Stimulated activated CD4-positive, alpha-beta T cell treated with anti-CD3 and anti-CD28 coated beads, Interleukin-12 subunit alpha, Interleukin-12 subunit beta, amount 100 ng/mL, for 4 hours (primary cell): ENCODE measurements around the gene RPL21.
"Not testable (repeated sequence)": the region's sequence is repeated elsewhere in the genome, so short reads cannot be mapped to it uniquely, and the experiment has no call there.

Source experiments
- DNase-seq: peaks from one replicate; pipeline ENCODE4 v3.0.0-alpha.2; 2020

Gene RPL21

DNA sequence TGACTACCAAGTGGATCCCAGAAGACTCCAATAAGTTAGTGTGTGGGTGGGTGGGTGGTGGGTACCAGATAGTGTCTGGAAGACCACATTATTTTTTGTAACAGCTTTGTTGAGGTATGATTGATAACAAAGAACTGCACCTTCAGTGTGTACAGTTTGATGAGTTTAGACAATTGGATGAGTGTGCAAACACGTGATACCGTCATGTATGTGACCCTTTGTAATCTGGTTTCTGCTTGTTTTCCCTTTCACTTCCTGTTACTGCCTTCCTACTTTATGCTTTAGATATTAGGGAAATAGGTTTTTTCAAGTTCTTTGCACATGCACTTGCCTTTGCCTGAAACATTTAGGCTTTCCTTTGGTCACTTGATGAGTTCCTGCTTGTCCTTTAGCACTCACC, 8.5 kb downstream of the RPL21 start:
- DNase-seq, result no peak

DNA sequence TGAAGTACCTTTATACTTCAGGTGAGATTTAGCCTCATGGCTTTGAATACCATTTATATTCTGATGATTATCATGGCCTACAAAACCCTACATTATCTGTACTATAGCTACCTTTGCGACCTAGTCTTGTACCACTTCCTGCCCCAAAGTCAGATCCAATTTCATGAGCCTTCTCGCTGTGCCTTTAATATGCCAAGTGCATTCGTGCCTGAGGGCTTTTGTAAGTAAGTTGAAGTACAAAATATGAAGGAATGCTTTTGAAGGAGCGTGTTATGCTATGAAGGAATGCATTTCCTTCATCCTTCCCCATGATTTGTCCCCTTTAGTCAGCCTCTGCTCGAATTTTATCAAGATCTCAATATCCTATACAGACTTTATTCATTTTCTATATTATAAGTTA, 10.0 kb downstream of the RPL21 start:
- DNase-seq, result no peak

DNA sequence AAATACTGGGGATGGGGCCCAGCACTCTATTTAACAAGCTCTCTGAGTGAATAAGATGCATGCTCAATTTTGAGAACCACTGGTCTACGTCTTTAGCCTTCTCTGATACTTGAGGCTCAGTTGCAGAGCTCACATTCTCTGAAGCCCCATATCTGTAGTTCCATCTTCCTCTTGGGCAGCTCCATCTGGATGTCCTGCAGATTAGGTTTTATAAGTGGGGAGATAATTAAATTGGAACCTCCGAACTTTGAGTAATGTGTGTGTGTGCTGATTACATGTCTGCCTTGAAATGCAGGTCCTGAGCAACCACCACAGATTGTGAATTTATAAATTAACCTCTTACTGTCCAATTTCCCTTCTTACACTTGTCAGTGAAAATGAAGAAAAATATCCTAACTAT, 12.1 kb downstream of the RPL21 start:
- DNase-seq, result no peak

DNA sequence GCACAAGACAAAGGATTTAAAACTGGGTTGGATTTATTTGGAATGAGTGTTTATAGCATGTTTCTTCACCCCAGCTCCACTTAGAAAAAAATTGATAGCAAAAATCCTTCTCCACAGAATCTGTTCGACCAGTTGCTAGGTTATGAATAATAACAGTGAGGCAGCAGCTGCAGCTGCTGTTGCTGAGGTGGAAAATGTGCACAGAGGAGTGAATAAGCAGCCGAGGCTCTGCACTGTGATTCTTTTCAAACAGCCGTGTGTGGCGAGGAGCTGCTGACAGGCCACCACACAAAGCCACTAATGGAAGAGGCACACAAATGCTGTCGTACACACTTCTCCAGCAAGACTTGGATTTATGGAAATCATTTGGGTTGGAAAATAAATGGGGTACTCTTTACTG, 12.8 kb downstream of the RPL21 start:
- no peak for DNase-seq

DNA sequence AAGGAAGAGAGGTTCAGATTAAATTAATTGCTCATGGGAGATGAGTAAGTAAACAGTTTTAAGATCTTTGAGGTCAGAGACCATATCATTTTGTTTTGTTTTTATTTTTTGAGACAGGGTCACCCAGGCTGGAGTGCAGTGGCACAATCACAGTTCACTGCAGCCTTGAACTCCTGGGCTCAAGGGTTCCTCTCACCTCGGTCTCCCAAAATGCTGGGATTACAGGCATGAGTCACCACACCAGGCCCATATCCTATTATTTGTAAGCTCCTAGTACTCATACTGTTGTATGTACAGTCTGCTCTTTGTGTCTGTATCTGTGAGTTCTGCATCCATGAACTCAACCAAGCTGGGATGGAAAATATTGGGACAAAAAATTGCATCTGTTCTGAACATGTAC, 13.3 kb downstream of the RPL21 start:
- no peak for DNase-seq

DNA sequence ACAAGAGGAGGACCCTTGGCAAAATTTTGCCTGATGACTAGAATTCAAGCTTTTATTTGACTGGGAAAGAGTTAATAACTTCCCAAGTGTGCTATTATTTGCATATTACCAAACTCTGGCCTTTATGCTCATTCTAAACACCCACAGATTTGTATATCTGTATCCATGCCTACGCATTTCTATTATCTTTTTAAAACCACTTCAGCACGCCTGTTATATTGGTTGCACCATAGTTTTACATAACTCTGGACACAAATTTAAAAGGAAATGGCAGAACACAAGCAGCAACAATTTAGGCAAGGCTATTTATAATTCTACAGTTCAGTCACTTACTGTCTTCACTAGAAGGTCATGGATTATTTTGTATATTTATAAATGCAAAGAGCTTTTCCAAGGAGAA, 15.6 kb downstream of the RPL21 start:
- DNase-seq, result no peak

DNA sequence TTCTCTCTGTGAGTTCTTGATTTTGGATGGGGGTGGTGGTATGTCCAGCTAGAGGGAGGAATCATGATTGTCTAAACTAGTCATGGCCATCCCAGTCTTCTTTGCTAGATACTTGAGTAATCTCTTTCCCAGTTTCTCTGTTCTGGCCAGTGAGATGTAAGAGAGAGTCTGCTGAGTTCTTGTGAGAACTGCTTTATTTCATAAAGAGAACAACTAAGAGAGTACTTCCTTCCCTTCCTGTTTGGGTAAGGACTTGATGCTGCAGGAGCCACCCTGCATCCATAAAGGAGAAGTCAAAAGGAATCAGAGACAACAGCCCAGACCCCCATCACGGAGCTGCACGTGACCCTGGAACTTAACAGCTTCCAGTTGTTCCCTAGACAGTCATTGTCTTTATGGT, 16.2 kb downstream of the RPL21 start:
- DNase-seq, result no peak

DNA sequence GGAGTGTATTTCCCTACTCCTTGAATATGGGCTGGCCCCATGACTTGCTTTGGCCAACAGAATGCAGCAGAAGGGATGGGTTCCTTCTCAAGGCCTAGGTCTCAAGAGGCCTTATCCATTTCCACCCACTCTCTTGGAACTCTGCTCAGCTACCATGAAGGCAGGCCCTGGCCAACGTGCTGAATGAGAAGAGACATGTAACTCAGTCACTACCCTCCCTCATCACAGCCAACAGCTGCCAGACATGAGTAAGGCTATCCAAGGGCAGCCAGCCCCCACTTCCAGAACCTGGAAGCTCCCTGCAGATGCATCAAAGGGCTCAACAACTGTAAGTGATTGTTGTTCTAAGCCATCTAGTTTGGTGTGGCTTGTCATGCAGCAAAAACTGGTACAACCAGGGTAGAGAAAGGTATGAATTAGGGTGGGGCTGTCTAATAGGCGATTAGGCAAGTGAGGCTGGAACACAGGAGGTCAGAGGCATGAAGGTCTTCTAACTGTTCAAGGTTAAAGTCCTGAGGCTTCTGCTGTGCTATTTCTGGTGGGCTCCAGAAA, 17.8 kb downstream of the RPL21 start:
- DNase-seq, result no peak

DNA sequence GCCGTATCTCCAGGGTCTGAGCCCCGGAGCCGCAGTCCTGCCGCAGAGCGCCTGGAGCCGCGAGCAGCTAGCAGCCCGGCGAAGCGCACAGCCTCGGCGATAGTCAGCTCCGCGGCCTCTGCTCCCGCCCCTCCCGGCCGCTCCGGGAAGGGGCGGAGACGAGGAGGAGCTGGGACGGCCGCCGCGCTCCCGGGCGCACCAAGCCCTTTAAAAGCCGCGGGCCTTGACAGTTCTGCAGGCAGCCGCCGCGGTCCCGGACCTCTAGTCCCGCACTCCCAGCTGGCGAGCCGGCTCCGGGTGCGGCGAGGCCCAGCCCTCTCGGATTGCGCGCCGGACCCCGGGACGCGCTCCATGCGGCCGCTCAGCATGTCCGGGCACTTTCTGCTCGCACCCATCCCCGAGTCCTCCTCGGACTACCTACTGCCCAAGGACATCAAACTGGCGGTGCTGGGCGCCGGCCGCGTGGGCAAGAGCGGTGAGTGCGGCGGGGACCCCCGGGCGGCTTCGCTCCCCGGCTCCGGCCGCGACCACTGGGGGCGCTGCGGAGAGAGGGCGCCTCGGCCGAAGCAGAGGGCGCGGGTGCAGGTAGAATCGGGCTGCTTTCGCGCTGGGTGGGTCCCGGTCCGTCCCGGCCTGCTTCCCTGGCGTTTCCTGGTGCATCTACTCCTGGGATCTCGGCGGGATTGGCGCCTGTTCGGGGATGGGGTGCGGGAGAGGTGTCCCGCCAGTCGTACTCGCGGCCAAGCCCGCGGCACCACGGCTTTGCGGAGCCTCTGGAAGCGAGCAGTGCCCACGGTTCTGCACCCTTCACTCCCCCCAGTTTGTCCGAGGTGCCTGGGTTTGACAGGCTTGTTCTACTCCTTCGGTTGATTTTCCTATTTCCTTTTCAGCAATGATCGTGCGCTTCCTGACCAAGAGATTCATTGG, 19.5 kb downstream of the RPL21 start, which contains the start of gene RASL11A:
TSS of gene RASL11A (plus strand) at position 237 of the 927 bp plus-strand sequence. CDS start at position 352, 115 bp downstream.
- peak; percentile 77 for DNase-seq

DNA sequence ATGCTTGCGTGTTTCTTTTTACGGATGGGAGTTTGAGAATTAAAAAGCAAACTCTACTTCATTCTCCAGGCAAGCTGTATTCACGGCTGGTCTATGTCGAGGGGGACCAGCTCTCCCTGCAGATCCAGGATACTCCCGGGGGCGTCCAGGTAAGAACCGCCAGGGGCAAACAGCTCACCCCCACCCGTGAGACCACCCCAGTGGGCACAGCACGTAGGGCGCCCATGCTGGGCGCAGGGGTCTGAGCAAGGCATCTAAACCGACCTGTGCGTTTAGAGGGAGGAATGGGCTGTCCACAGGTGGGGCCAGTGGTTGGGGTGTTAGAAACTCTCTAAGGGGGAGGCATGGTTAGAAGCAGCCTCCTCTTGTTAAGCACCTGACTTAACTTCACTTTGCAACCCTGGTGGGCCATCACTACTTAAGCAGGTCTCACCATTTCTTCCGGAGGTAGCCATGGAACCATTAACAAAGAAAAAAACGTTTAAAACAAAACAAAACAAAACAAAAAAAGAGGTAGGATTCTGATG, 20.3 kb downstream of the RPL21 start:
- DNase-seq, result no peak

DNA sequence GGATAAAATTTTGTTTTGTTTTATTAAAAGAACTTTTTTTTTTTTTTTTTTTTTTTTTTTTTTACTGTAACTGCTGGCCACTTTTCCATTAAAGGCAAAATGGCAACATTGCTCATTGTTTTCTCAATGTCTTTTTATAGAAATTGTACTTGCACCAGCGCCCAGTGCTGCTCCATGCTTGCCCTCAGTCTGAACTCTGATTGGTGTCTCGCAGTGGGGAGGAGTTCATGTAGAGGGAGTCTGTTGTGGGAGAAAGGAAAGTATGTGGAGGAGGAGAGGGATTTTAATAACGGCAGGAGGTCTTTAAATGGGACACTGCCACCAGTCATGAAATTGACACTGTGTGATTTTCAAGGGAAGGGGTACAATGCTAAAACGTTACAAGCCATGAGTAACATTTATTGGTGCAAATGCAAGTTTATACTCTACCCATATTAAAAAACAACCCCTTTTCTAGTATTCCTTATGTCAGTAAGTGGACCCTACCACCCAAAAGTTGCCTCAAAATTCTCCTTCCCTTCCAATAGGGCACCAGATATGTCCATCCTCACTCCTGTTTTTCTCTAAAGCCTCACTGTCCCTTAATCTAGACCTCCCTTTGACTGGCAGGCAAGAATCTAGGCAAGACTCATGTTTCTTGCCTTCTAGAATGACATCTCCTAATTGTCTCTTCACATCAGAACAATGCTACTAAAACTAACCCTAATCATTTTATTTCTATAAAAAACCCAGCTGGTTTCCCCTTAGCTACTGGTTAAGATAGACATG, 22.5 kb downstream of the RPL21 start:
- no peak for DNase-seq

DNA sequence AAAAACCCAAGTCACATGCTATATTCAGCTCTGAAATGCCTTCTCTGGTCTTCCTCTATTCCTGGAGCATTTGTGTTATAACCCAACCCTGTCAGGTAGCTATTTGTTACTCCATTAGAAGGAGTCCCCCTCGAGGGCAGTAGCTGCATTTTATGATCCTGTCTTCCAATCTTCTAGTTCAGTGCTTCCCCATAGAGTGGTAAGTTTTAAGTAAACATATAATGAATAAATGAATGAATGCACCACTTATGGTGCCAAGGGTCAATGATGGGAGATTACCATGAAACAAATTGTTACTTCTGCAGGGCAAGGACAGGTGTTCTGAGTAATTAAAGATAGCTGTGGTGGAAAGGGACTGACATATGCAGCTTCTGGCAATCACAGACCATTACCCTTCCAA, 23.3 kb downstream of the RPL21 start:
- DNase-seq, result no peak

DNA sequence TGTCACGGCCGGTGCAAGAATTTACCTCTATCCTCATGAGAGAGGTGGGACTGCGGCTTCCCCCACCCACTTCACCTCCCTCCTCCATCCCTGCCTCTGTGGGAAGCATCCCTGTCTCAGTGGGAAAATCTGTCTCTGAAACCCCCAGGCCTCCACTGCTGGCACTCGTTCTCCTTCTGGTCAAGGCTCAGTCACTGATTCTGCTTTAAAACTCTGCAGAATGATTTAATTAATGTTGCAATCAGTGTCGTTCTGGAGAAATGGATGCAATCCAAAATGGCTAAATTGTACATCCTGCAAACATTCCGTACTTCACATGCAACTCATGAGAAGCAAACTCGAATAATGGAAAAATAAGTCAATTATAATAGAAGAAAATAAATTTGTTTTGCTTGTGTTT, 24.8 kb downstream of the RPL21 start:
- no peak for DNase-seq

DNA sequence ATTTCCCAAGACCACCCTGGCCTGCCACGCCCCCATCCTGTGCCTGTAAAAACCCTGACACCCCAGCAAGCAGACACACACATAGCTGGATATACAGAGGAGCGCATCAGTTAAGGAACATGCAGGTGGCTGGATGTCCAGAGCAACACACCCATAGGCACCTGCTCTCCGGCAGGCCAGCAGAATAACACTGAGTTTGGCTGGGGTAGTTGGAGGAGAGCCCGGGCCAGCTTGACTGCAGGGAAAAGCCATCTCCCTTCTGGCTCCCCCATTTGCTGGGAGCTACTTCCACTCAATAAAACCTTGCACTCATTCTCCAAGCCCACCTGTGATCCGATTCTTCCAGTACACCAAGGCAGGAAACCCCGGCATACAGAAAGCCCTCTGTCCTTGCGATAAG, 28.1 kb downstream of the RPL21 start:
- DNase-seq, result no peak

DNA sequence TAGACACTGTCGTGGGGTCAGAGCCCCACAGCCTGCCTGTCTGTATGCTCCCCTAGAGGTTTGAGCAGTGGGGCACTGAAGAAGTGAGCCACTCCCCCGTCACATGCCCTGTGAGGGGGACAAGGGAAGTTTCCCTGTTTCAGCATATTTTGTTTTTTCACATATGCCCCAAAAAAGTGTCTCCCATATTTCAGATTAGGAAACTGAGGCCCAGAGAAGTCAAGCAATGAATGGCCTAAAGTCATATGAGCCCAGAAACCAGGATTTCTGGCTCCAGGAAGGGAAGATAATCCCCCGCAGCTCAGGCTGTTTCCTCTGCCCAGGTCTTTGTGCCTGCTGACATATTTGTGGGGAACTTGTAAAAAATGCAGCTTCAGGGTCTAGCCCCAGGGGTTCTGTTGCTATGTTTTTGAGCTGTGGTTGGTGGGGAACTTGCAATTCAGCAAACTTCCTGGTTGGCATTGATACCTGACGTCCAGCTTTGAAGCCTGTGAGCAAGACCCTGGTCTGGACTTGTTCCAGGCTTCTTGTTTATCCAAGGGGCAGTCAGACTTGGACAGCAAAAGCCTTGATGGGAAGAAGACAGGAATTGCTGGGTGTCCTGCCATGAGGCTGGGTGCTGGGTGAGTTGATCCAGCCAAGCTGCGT, 28.8 kb downstream of the RPL21 start:
- DNase-seq, result no peak

DNA sequence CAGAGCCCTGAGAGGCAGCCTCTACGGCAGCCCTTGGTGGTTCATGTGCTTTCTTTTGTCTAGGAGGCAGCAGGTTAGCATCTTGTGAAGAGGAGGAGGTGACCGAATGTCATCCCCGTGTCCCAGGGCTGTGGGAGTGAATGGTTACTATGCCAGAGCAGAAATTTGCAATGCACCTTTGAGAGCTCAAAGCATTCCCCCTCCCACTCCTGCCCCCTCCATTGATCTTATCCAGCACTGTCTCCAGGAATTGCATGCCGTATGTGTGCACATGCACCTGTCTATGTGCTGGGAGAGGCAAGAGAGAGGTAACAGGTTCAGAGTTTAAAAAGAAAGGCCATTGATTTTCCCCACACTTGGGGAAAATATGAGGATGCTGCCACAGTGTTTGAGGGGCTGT, 29.5 kb downstream of the RPL21 start:
- DNase-seq, result no peak

DNA sequence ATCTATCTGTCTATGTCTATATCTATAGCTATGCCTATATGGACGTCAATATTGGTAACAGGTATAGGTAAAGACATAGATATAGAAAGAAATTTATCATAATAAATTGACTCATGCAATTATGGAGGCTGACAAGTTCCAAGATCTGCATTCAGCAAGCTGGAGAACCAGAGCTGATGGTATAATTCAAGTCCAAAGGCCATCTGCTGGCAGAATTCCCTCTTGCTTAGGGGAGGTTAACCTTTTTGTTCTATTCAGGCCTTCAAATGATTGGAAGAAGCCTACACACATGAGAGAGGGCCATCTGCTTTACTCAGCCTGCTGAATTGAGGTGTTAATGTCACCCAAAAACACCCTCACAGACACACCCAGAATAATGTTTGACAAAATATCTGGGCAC, 30.1 kb downstream of the RPL21 start:
- no peak for DNase-seq

DNA sequence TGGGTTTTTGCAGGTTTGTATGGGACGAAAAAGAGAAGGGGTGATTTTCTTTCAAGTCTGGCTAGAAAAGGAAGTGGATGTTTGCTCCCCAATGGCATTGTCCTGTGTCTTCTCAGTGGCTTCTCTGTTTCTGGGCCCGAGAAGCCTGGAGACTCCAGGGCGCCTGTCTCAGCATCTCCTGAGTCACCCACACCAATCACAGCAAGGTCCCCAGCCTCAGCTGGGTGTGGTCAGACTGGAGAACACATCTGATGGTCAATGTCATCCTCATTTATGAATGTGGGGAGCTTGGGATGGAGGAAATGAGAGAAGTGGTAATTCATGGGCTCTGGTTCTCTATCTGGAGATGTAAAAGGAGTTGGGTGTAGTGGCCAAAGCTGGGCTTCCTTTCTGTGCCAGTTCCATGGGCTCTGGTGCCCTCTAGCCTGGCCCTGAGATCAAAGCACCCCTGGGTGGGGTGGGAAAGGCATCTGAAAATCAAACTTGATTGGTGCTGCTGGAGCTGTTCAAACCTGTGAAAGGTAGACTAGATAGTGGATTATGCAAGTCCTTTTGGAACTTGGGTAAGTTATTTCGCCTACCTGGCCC, 32.6 kb downstream of the RPL21 start:
- DNase-seq, result no peak

DNA sequence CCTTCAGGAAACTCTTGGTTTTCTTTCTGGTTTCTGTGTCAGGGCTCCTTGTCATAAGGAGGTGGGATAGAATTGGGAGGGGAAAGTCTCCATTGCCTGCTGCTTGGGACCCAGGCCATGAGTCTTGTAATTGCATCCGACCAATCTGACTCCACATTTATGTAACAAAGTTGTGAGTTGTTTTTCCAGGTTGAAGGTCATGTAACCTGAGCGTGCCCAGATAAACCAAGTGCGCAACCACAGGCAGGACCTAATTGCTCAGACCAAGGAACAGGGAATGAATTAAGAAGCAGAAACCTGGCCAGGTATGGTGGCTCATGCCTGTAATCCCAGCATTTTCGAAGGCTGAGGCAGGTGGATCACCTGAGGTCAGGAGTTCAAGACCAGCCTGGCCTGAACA, 37.0 kb downstream of the RPL21 start:
- no peak for DNase-seq

DNA sequence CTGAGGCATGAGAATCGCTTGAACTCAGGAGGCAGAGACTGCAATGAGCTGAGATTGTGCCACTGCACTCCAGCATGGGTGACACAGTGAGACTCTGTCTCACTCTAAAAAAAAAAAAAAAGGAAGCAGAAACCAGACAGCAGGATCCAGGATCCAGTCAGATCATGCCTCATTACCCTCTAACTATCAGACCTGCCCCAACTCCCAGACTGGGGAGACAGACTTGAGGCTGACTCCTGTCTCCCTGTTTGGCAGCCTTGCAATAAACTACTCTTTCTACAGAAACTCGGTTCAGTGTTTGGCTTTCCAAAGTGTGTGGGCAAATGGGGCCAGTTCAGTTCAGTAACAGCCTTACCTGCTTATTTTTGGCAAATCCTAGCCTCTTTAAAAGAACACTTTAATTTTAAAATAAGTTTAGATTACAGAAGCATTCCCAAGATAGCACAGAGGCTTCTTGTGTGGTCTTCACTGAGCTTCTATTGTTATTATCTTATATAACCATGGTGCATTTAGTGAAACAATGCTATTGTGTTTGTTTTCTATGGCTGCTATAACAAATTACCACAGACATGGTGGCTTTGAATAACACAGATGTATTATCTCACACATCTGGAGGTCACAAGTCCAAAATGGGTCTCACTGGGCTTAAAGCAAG, 37.8 kb downstream of the RPL21 start:
- no peak for DNase-seq

DNA sequence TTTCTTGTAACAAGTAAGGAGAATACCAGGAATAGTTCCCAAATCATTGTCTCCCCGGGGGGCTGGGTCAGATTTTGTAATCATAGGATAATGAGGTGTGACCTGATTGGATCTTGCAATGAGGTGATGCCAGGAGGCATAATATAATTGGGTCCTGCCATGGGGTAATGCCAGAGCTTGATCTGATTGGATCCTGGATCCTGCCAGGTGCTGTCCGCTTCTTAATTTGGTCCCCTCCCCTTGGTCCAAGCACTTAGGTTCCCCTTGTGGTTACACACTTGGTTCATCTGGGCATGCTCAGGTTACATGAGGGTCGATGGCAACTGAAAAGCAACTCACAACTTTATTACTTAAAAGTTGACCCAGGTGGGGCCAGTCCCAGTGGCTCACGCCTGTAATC, 39.4 kb downstream of the RPL21 start:
- no peak for DNase-seq

DNA sequence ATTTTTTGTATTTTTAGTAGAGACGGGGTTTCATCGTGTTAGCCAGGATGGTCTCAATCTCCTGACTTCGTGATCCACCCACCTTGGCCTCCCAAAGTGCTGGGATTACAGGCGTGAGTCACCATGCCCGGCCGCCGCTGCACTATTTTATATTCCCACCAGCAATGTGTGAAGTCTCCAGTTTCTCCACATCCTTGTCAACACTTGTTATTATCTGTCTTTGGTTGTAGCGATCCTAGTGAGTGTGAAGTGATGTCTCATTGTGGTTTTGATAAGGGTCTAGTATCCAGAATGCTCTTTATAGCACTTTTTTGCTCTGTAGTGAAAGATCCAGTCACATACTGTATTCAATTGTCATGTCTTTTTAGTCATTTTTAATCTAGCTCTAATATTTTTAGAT, 40.6 kb downstream of the RPL21 start:
- not testable (repeated sequence) for DNase-seq
